ENCODE measurements around the gene APOO. TPM values are rescaled to one million over a fixed set of nuclear protein-coding genes. Genes with fewer than 3 reads are reported as not detected.

Gene APOO
- total and polyA plus RNA-seq, 4 donors, result 5.4 to 18.0 (median 8.8) TPM

DNA sequence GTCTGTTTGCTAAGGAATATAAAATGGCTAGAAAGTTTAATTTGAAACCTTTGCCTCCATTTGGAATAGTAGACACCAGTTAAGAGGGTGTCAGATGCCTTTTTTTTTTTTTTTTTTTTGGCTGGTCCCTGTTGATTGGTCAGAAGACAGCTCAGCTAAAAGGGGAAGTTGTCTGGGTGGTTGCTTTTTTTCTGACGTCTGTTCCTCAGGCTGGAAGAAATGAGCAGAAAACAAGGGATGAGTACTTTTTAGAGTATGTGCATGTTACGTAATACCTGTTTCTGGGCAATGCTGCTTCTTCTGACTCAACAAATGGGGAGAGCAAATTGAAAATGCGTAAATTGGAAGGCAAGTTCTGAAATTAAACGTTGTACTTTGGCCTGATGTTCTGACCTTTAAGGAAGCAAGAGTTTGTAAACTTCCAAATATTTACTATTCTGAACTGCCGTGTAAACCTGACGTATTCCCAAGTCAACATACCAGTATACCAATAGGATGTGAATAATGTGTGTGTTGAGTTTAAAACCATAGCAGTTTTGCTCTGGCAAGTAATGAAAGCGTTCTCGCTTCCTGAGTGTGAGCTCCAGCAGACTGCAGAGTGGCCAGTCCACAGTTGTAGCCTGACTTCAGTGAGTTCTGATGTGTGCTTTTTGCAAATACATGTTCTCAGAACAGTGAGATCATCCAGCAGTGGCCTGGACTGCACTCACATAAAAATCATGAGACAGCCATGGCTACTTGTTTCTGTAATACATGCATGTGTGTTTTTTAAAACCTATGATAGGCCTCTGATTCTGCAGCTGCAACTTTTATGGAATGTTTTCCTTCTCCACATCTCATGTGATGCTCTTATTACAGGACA lies 123.0 kb downstream of the APOO start:
- Histone ChIP-seq H3K27me3 (ENCODE audit: control insufficient read depth in 4 of 4, insufficient read depth in 4 of 4, low read length in 3 of 4) (no peaks in the 10 kb centered on the region), H3K36me3 (ENCODE audit: control insufficient read depth in 4 of 4, insufficient read depth in 3 of 4, low read depth in 1 of 4, low read length in 3 of 4) (peaks cover 2 to 9% (median 4%) of the 10 kb centered on the region in 4 donors), H3K4me3 (ENCODE audit: low read depth in 1 of 3, low read length in 3 of 3) (peak overlapping the region; percentile 48 to 93 (median 87)), H3K9ac (ENCODE audit: low read depth in 1 of 2, low read length in 2 of 2) (peak overlapping the region; percentile 86 to 93), H3K27ac (ENCODE audit: low read depth in 1 of 2, low read length in 2 of 2) (peak overlapping the region; percentile 84 to 91), H3K4me1 (ENCODE audit: control insufficient read depth in 4 of 4, insufficient read depth in 4 of 4, low read length in 3 of 4) (peaks cover 0 to 9% (median 3%) of the 10 kb centered on the region in 4 donors), H3K9me3 (ENCODE audit: control insufficient read depth in 4 of 4, low read length in 3 of 4) (no peaks in the 10 kb centered on the region)
- WGBS, result 16% methylated on average over 8 of the region's 8 CpGs
- peak; percentile 79 to 83 for TF ChIP-seq HNF4A (conservative IDR thresholded peaks at IDR 0.05)
- no peak for TF ChIP-seq REST (IDR thresholded peaks at IDR 0.05)
- TF ChIP-seq ATF3 (IDR thresholded peaks at IDR 0.05), result no peak
- TF ChIP-seq, protein P1, sequence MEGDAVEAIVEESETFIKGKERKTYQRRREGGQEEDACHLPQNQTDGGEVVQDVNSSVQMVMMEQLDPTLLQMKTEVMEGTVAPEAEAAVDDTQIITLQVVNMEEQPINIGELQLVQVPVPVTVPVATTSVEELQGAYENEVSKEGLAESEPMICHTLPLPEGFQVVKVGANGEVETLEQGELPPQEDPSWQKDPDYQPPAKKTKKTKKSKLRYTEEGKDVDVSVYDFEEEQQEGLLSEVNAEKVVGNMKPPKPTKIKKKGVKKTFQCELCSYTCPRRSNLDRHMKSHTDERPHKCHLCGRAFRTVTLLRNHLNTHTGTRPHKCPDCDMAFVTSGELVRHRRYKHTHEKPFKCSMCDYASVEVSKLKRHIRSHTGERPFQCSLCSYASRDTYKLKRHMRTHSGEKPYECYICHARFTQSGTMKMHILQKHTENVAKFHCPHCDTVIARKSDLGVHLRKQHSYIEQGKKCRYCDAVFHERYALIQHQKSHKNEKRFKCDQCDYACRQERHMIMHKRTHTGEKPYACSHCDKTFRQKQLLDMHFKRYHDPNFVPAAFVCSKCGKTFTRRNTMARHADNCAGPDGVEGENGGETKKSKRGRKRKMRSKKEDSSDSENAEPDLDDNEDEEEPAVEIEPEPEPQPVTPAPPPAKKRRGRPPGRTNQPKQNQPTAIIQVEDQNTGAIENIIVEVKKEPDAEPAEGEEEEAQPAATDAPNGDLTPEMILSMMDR (IDR thresholded peaks at IDR 0.05; ENCODE audit: low read depth, low read length, missing input control), result no peak
- peak; percentile 63 for TF ChIP-seq SP1 (IDR thresholded peaks at IDR 0.05)
- TF ChIP-seq TAF1 (conservative IDR thresholded peaks at IDR 0.05), result peak; percentile 44
- TF ChIP-seq, protein P2, sequence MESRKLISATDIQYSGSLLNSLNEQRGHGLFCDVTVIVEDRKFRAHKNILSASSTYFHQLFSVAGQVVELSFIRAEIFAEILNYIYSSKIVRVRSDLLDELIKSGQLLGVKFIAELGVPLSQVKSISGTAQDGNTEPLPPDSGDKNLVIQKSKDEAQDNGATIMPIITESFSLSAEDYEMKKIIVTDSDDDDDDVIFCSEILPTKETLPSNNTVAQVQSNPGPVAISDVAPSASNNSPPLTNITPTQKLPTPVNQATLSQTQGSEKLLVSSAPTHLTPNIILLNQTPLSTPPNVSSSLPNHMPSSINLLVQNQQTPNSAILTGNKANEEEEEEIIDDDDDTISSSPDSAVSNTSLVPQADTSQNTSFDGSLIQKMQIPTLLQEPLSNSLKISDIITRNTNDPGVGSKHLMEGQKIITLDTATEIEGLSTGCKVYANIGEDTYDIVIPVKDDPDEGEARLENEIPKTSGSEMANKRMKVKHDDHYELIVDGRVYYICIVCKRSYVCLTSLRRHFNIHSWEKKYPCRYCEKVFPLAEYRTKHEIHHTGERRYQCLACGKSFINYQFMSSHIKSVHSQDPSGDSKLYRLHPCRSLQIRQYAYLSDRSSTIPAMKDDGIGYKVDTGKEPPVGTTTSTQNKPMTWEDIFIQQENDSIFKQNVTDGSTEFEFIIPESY (IDR thresholded peaks at IDR 0.05), result peak; percentile 31
- TF ChIP-seq FOXA1 (IDR thresholded peaks at IDR 0.05), result no peak
- peak; percentile 41 to 73 for TF ChIP-seq RXRA (IDR thresholded peaks at IDR 0.05)
- peak; percentile 42 for TF ChIP-seq FOXA2 (IDR thresholded peaks at IDR 0.05)
- no peak for TF ChIP-seq GABPA (IDR thresholded peaks at IDR 0.05 in 1 of 2, conservative IDR thresholded peaks at IDR 0.05 in 1 of 2)
- TF ChIP-seq YY1 (IDR thresholded peaks at IDR 0.05), result peak; percentile 44
- TF ChIP-seq RAD21 (IDR thresholded peaks at IDR 0.05), result peak in 1 of 2 donors; percentile 9
- TF ChIP-seq JUND (IDR thresholded peaks at IDR 0.05), result peak in 1 of 2 donors; percentile 59
- TF ChIP-seq NR2F2 (IDR thresholded peaks at IDR 0.05), result no peak
- TF ChIP-seq, protein P3, sequence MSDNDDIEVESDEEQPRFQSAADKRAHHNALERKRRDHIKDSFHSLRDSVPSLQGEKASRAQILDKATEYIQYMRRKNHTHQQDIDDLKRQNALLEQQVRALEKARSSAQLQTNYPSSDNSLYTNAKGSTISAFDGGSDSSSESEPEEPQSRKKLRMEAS (IDR thresholded peaks at IDR 0.05), result peak; percentile 26
- peak; percentile 40 for TF ChIP-seq HNF4G (IDR thresholded peaks at IDR 0.05)
- TF ChIP-seq EGR1 (IDR thresholded peaks at IDR 0.05; ENCODE audit: low read depth in 2 of 2), result no peak
- no peak for DNase-seq (ENCODE audit: low spot score)
